Naive thymus-derived CD4-positive, alpha-beta T cell (primary cell): ENCODE results near the gene LCE1F. TPM values are rescaled to one million over a fixed set of nuclear protein-coding genes. Genes with fewer than 3 reads are reported as not detected.

Source experiments
- ATAC-seq: fragments of 150-1000 bp; cut with Tn5 transposase; 2 replicates; pipeline ENCODE4 v1.10.0; 2021; ENCODE audit warnings: mild to moderate bottlenecking, moderate library complexity
- CTCF ChIA-PET: fragments of 350-600 bp; sonication (Branson Sonifier 250); formaldehyde crosslinking; loops from one replicate; lab custom pipeline; 2021; ENCODE audit warnings: antibody characterized with exemption; lab: Charles Lee
- POLR2A ChIA-PET: fragments of 350-600 bp; sonication (Branson Sonifier 250); formaldehyde crosslinking; loops from one replicate; lab custom pipeline; 2021; ENCODE audit warnings: antibody characterized with exemption, inconsistent platforms; lab: Charles Lee
- DNase-seq, 9 donors: peaks; one replicate each; pipeline versions ENCODE4 v3.0.0 to v3.0.0-alpha.2; 2020 to 2022; ENCODE audit warnings: mixed read lengths in 1 of 9
- H3K27ac ChIP-seq: one replicate; pipeline ENCODE4 v1.7.0; 2013; ENCODE audit warnings: mild to moderate bottlenecking, low read depth, low read length, moderate library complexity
- H3K27me3 ChIP-seq, 2 donors: one replicate each; pipeline ENCODE4 v1.7.0; 2013; ENCODE audit warnings: low read length in 2 of 2, mild to moderate bottlenecking in 2 of 2, moderate library complexity in 2 of 2; ENCODE audit not compliant: control insufficient read depth in 2 of 2, insufficient read depth in 2 of 2
- H3K36me3 ChIP-seq, 3 experiments: 1 replicate in 2 of 3; 2 replicates in 1 of 3; pipeline ENCODE4 v1.7.0; 2013; ENCODE audit warnings: low read length in 3 of 3, mild to moderate bottlenecking in 3 of 3, moderate library complexity in 1 of 3; ENCODE audit not compliant: insufficient read depth in 3 of 3, control insufficient read depth in 2 of 3
- H3K4me1 ChIP-seq, 2 donors: one replicate each; pipeline ENCODE4 v1.7.0; 2013; ENCODE audit warnings: low read length in 2 of 2, mild to moderate bottlenecking in 2 of 2, moderate library complexity in 1 of 2; ENCODE audit not compliant: control insufficient read depth in 2 of 2, insufficient read depth in 2 of 2
- H3K4me3 ChIP-seq: 2 replicates; pipeline ENCODE4 v1.7.0; 2013; ENCODE audit warnings: mild to moderate bottlenecking, low read length
- H3K9me3 ChIP-seq, 3 experiments: 1 replicate in 2 of 3; 2 replicates in 1 of 3; pipeline ENCODE4 v1.7.0; 2013; ENCODE audit warnings: low read length in 3 of 3; ENCODE audit not compliant: control insufficient read depth in 2 of 3
- H3K27ac Mint-ChIP-seq, 9 donors: one replicate each; pipeline ENCODE4 v1.8.0; 2020 to 2022; ENCODE audit warnings: mixed read lengths in 9 of 9, mild to moderate bottlenecking in 8 of 9, moderate library complexity in 5 of 9, inconsistent platforms in 2 of 9
- H3K27me3 Mint-ChIP-seq, 5 donors: one replicate each; pipeline ENCODE4 v1.8.0; 2021 to 2022; ENCODE audit warnings: mixed read lengths in 5 of 5, mild to moderate bottlenecking in 1 of 5
- H3K36me3 Mint-ChIP-seq, 5 donors: one replicate each; pipeline ENCODE4 v1.8.0; 2020 to 2022; ENCODE audit warnings: mixed read lengths in 5 of 5, mild to moderate bottlenecking in 3 of 5, inconsistent platforms in 1 of 5
- H3K4me1 Mint-ChIP-seq, 7 donors: one replicate each; pipeline ENCODE4 v1.8.0; 2020 to 2022; ENCODE audit warnings: mixed read lengths in 7 of 7, mild to moderate bottlenecking in 3 of 7, inconsistent platforms in 1 of 7
- H3K4me3 Mint-ChIP-seq, 10 donors: one replicate each; pipeline ENCODE4 v1.8.0; 2020 to 2022; ENCODE audit warnings: mild to moderate bottlenecking in 10 of 10, mixed read lengths in 10 of 10, moderate library complexity in 6 of 10, inconsistent platforms in 2 of 10
- H3K9me3 Mint-ChIP-seq, 11 donors: one replicate each; pipeline ENCODE4 v1.8.0; 2020 to 2022; ENCODE audit warnings: mixed read lengths in 11 of 11, mild to moderate bottlenecking in 4 of 11, inconsistent platforms in 1 of 11, moderate library complexity in 1 of 11
- intact Hi-C, 2 donors: fragments of 100-400 bp; cut with micrococcal nuclease; formaldehyde crosslinking; loops; one replicate each; pipeline ENCODE4 v1.15.1; 2023
- polyA plus RNA-seq, 2 donors: library from polyadenylated mRNA; unstranded; fragments of 300-500 nt; fragmentation: Illumina TruSeq; gene quantifications; one replicate each; pipeline ENCODE4 v1.2.3, GENCODE V29; 2021
- total RNA-seq, 6 experiments: library from RNA in 5 of 6; stranded (reverse) in 5 of 6; gene quantifications; 1 replicate in 5 of 6; 2 replicates in 1 of 6; pipeline ENCODE4 v1.2.3 and lab custom pipeline; 2021 to 2026

Gene LCE1F
- total and polyA plus RNA-seq, 7 experiments from 2014 or later: not detected

GRCh38 chr1:152768847-152769533, 6.0 kb upstream of the LCE1F start:
- CTCF ChIA-PET: no interaction called here
- POLR2A ChIA-PET: no interaction called here
- H3K27ac ChIP-seq: no peak overlapping the region
- intact Hi-C loops: no loop called here
- no peaks in the 10 kb centered on the region for H3K9me3 ChIP-seq
- H3K4me3 Mint-ChIP-seq: no peak overlapping the region
- peaks cover 0 to 7% (median 2%) of the 10 kb centered on the region in 11 donors for H3K9me3 Mint-ChIP-seq
- DNase-seq (no peak), ATAC-seq (no peak)
- peaks cover 0 to 30% (median 14%) of the 10 kb centered on the region in 5 donors for H3K27me3 Mint-ChIP-seq
- no peaks in the 10 kb centered on the region for H3K4me1 Mint-ChIP-seq
- H3K36me3 ChIP-seq: no peaks in the 10 kb centered on the region
- no peaks in the 10 kb centered on the region for H3K4me1 ChIP-seq
- H3K36me3 Mint-ChIP-seq: peaks cover 0 to 3% (median 0%) of the 10 kb centered on the region in 5 donors
- H3K4me3 ChIP-seq: no peak overlapping the region
- no peak overlapping the region for H3K27ac Mint-ChIP-seq
- no peaks in the 10 kb centered on the region for H3K27me3 ChIP-seq

- H3K27me3 Mint-ChIP-seq: peaks cover 0 to 34% (median 21%) of the 10 kb centered on the region in 5 donors
- H3K9me3 Mint-ChIP-seq: peaks cover 0 to 11% (median 3%) of the 10 kb centered on the region in 11 donors
- no peaks in the 10 kb centered on the region for H3K27me3 ChIP-seq
- H3K4me3 Mint-ChIP-seq: no peak overlapping the region
- H3K36me3 Mint-ChIP-seq: peaks cover 0 to 2% (median 0%) of the 10 kb centered on the region in 5 donors
- H3K4me1 ChIP-seq: no peaks in the 10 kb centered on the region
- no peaks in the 10 kb centered on the region for H3K36me3 ChIP-seq
- H3K4me3 ChIP-seq: no peak overlapping the region
- H3K27ac ChIP-seq: no peak overlapping the region
- ATAC-seq (no peak), DNase-seq (no peak)
- H3K27ac Mint-ChIP-seq: no peak overlapping the region
- H3K4me1 Mint-ChIP-seq: no peaks in the 10 kb centered on the region
- ChIA-PET CTCF (no interaction called here), POLR2A (no interaction called here)
- intact Hi-C loops: no loop called here
- no peaks in the 10 kb centered on the region for H3K9me3 ChIP-seq
Observed at GRCh38 chr1:152770411-152770810, 4.5 kb upstream of the LCE1F start.

DNA sequence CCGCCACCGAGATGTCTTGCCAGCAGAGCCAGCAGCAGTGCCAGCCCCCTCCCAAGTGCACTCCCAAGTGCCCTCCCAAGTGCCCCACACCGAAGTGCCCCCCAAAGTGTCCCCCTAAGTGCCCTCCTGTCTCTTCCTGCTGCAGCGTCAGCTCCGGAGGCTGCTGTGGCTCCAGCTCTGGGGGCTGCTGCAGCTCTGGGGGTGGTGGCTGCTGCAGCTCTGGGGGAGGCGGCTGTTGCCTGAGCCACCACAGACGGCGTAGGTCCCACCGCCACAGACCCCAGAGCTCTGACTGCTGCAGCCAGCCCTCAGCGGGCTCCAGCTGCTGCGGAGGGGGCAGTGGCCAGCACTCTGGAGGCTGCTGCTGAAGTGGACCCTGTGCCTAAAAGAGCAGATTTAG, 1.4 kb downstream of the LCE1F start:
- Mint-ChIP-seq H3K4me1 (no peaks in the 10 kb centered on the region), H3K27ac (no peak overlapping the region), H3K36me3 (no peaks in the 10 kb centered on the region), H3K27me3 (peaks cover 6 to 53% (median 37%) of the 10 kb centered on the region in 5 donors), H3K9me3 (peaks cover 0 to 11% (median 3%) of the 10 kb centered on the region in 11 donors), H3K4me3 (no peak overlapping the region)
- intact Hi-C loops: no loop called here
- Histone ChIP-seq H3K4me3 (no peak overlapping the region), H3K4me1 (no peaks in the 10 kb centered on the region), H3K27me3 (no peaks in the 10 kb centered on the region), H3K9me3 (no peaks in the 10 kb centered on the region), H3K27ac (no peak overlapping the region), H3K36me3 (no peaks in the 10 kb centered on the region)
- ChIA-PET CTCF (no interaction called here), POLR2A (no interaction called here)
- DNase-seq (no peak), ATAC-seq (no peak)

GRCh38 chr1:152777510-152778137, 2.7 kb downstream of the LCE1F start:
- ChIA-PET POLR2A (no interaction called here), CTCF (no interaction called here)
- Histone ChIP-seq H3K27me3 (no peaks in the 10 kb centered on the region), H3K4me1 (no peaks in the 10 kb centered on the region), H3K27ac (no peak overlapping the region), H3K9me3 (no peaks in the 10 kb centered on the region), H3K36me3 (no peaks in the 10 kb centered on the region), H3K4me3 (no peak overlapping the region)
- DNase-seq: no peak
- Mint-ChIP-seq H3K9me3 (peaks cover 0 to 11% (median 2%) of the 10 kb centered on the region in 11 donors), H3K4me3 (no peak overlapping the region), H3K4me1 (no peaks in the 10 kb centered on the region), H3K36me3 (no peaks in the 10 kb centered on the region), H3K27me3 (peaks cover 6 to 62% (median 44%) of the 10 kb centered on the region in 5 donors), H3K27ac (no peak overlapping the region)
- intact Hi-C loops: no loop called here
- ATAC-seq: no peak

- no peak for ATAC-seq
- Histone ChIP-seq H3K36me3 (no peaks in the 10 kb centered on the region), H3K4me1 (no peaks in the 10 kb centered on the region), H3K4me3 (no peak overlapping the region), H3K27ac (no peak overlapping the region), H3K27me3 (no peaks in the 10 kb centered on the region), H3K9me3 (no peaks in the 10 kb centered on the region)
- CTCF ChIA-PET: no interaction called here
- POLR2A ChIA-PET: no interaction called here
- no peaks in the 10 kb centered on the region for H3K36me3 Mint-ChIP-seq
- H3K27me3 Mint-ChIP-seq: peaks cover 19 to 74% (median 60%) of the 10 kb centered on the region in 5 donors
- no peak overlapping the region for H3K27ac Mint-ChIP-seq
- intact Hi-C loops: no loop called here
- DNase-seq: no peak
- H3K4me3 Mint-ChIP-seq: no peak overlapping the region
- H3K4me1 Mint-ChIP-seq: no peaks in the 10 kb centered on the region
- peaks cover 0 to 3% (median 0%) of the 10 kb centered on the region in 11 donors for H3K9me3 Mint-ChIP-seq
Observed at GRCh38 chr1:152783095-152783494, 8.2 kb downstream of the LCE1F start.

GRCh38 chr1:152786077-152786476, 11.1 kb downstream of the LCE1F start, which contains the start of gene LCE1E:
LCE1E (plus strand) TSS chr1:152786257; CDS start chr1:152787300, 1,043 bp downstream.
- H3K27me3 ChIP-seq: peaks cover 0 to 3% of the 10 kb centered on the region in 2 donors
- H3K4me3 Mint-ChIP-seq: no peak within 1 kb of the TSS
- no peak within 1 kb of the TSS for H3K27ac Mint-ChIP-seq
- H3K36me3 Mint-ChIP-seq: no peaks in the 10 kb centered on the region
- no peaks in the 10 kb centered on the region for H3K4me1 ChIP-seq
- peaks cover 0 to 1% (median 0%) of the 10 kb centered on the region in 11 donors for H3K9me3 Mint-ChIP-seq
- no peak within 1 kb of the TSS for H3K27ac ChIP-seq
- H3K9me3 ChIP-seq: no peaks in the 10 kb centered on the region
- DNase-seq: no peak
- H3K27me3 Mint-ChIP-seq: peaks cover 13 to 77% (median 51%) of the 10 kb centered on the region in 5 donors
- no peak within 1 kb of the TSS for H3K4me3 ChIP-seq
- no peak for ATAC-seq
- CTCF ChIA-PET: no interaction called here
- H3K36me3 ChIP-seq: no peaks in the 10 kb centered on the region
- intact Hi-C loops: no loop called here
- POLR2A ChIA-PET: no interaction called here
- H3K4me1 Mint-ChIP-seq: no peaks in the 10 kb centered on the region
